K562 (cell line): ENCODE results near the gene MAD2L1. TPM values are rescaled to one million over a fixed set of nuclear protein-coding genes. Genes with fewer than 3 reads are reported as not detected.
A peak's percentile ranks its signal among the peaks of the same experiment; 100 is the strongest.

Experiments
- ATAC-seq: fragments of 200-7000 bp; cut with Tn5 transposase; 3 replicates; pipeline ENCODE4 v1.9.1; 2020; ENCODE audit warnings: moderate library complexity
- BruUV-seq: library from RNA; stranded (reverse); fragments of 400-500 nt; replicated peaks from 2 replicates; lab custom pipeline; 2021; lab: Mats Ljungman, UMichigan
- CTCF ChIA-PET: fragments of 300-600 bp; formaldehyde crosslinking; extraction: SDS; loops from one replicate; lab custom pipeline; 2021; ENCODE audit warnings: low intra/inter-chr PET ratio; lab: Yijun Ruan, JAX
- POLR2A ChIA-PET: fragments of 300-600, 350-650 bp; sonication (Branson Sonifier 250); formaldehyde crosslinking; extraction: SDS; loops from one replicate; lab custom pipeline; 2021; ENCODE audit warnings: antibody characterized with exemption, inconsistent platforms; lab: Yijun Ruan, JAX
- DNase-seq, 4 experiments: peaks; one replicate each; pipeline versions ENCODE4 v3.0.0 to v3.0.0-alpha.2; 2011 to 2018; ENCODE audit warnings: low spot score in 3 of 4, mixed read lengths in 3 of 4; ENCODE audit errors: extremely low read depth in 1 of 4
- FAIRE-seq: peaks from 2 replicates; lab custom pipeline; 2011; peaks lifted over from hg19 to GRCh38; lab: Jason Lieb, UNC
- H2AFZ ChIP-seq: 2 replicates; pipeline ENCODE4 v1.6.0; 2011; ENCODE audit warnings: low read depth, low read length, control low read depth, inconsistent platforms
- H3K27ac ChIP-seq: fragments of 200-600 bp; 3 replicates; pipeline ENCODE4 v1.8.0; 2011; ENCODE audit warnings: low read depth, mild to moderate bottlenecking, control low read depth, inconsistent platforms, low read length, moderate library complexity, mixed read lengths; ENCODE audit errors: extremely low read depth
- H3K27me3 ChIP-seq, 2 experiments: fragments of 300-600 bp in 1 of 2; 2 replicates in 1 of 2; 3 replicates in 1 of 2; pipeline versions ENCODE4 v1.6.0 to v1.8.0; 2011; ENCODE audit warnings: inconsistent platforms in 2 of 2, low read length in 2 of 2, mild to moderate bottlenecking in 1 of 2, mixed read lengths in 1 of 2, moderate library complexity in 1 of 2; ENCODE audit not compliant: control insufficient read depth in 2 of 2, insufficient read depth in 2 of 2
- H3K36me3 ChIP-seq: fragments of 300-600 bp; 3 replicates; pipeline ENCODE4 v1.8.0; 2011; ENCODE audit warnings: mild to moderate bottlenecking, low read length, inconsistent platforms; ENCODE audit not compliant: control insufficient read depth, insufficient read depth
- H3K4me1 ChIP-seq, 2 experiments: fragments of 200-600 bp in 1 of 2; replicated peaks in 1 of 2; 2 replicates in 1 of 2; 3 replicates in 1 of 2; pipeline versions ENCODE4 v1.5.1 to v1.8.0; 2011; ENCODE audit warnings: inconsistent platforms in 2 of 2, low read length in 2 of 2, mild to moderate bottlenecking in 1 of 2, mixed read lengths in 1 of 2, moderate library complexity in 1 of 2; ENCODE audit not compliant: control insufficient read depth in 2 of 2, insufficient read depth in 2 of 2
- H3K4me2 ChIP-seq: 2 replicates; pipeline ENCODE4 v1.6.1; 2011; ENCODE audit warnings: low read length, control low read depth, inconsistent platforms, mixed read lengths; ENCODE audit not compliant: insufficient read depth
- H3K4me3 ChIP-seq: fragments of 200-600 bp; sonication (generic), shearing (Covaris generic); 2 replicates; pipeline ENCODE4 v1.5.1; 2016; ENCODE audit warnings: control low read depth, inconsistent platforms
- H3K79me2 ChIP-seq: fragments of 200-600 bp; 3 replicates; pipeline ENCODE4 v1.8.0; 2011; ENCODE audit warnings: low read length, inconsistent platforms; ENCODE audit not compliant: control insufficient read depth, insufficient read depth
- H3K9ac ChIP-seq, 2 experiments: 2 replicates each; pipeline versions ENCODE4 v1.6.0 to v1.6.1; 2011; ENCODE audit warnings: low read depth in 2 of 2, low read length in 2 of 2, control low read depth in 1 of 2, inconsistent platforms in 1 of 2, mild to moderate bottlenecking in 1 of 2, mixed read lengths in 1 of 2; ENCODE audit not compliant: insufficient read depth in 1 of 2
- H3K9me1 ChIP-seq: one replicate; pipeline ENCODE4 v1.6.0; 2011; ENCODE audit warnings: inconsistent platforms, mild to moderate bottlenecking, low read length, moderate library complexity; ENCODE audit not compliant: control insufficient read depth, insufficient read depth
- H3K9me3 ChIP-seq: replicated peaks from 2 replicates; pipeline ENCODE4 v1.5.1; 2011; ENCODE audit warnings: low read depth, low read length, inconsistent platforms; ENCODE audit not compliant: control insufficient read depth, insufficient read depth
- H4K20me1 ChIP-seq: replicated peaks from 2 replicates; pipeline ENCODE4 v1.6.1; 2011; ENCODE audit warnings: low read length, inconsistent platforms, mixed read lengths; ENCODE audit not compliant: control insufficient read depth, insufficient read depth
- BRD9 ChIP-seq: fragments of 450-650 bp; IDR thresholded peaks from 2 replicates; pipeline ENCODE4 v1.6.1; 2018; ENCODE audit warnings: low read depth; ENCODE audit not compliant: partially characterized antibody
- CHAMP1 ChIP-seq: fragments of 450-650 bp; IDR thresholded peaks from 2 replicates; pipeline ENCODE4 v1.6.1; 2016; ENCODE audit warnings: mild to moderate bottlenecking
- E2F6 ChIP-seq, 2 experiments: IDR thresholded peaks; 2 replicates each; pipeline ENCODE4 v1.6.1; 2011; ENCODE audit warnings: borderline replicate concordance in 1 of 2, control low read depth in 1 of 2, low read depth in 1 of 2, low read length in 1 of 2, mild to moderate bottlenecking in 1 of 2, mixed read lengths in 1 of 2, moderate library complexity in 1 of 2; ENCODE audit not compliant: insufficient read depth in 1 of 2, insufficient read length in 1 of 2, poor library complexity in 1 of 2, severe bottlenecking in 1 of 2; ENCODE audit errors: extremely low read depth in 1 of 2
- ELF4 ChIP-seq: fragments of 450-650 bp; formaldehyde crosslinking; IDR thresholded peaks from 2 replicates; pipeline ENCODE4 v1.4.0; 2022; ENCODE audit warnings: missing genetic modification characterization
- JUN ChIP-seq, 2 experiments: sonication (generic) in 1 of 2; formaldehyde crosslinking in 1 of 2; IDR thresholded peaks; 2 replicates each; pipeline versions ENCODE4 v1.6.1 to v1.8.0; 2012 to 2022; ENCODE audit warnings: borderline replicate concordance in 2 of 2, mild to moderate bottlenecking in 2 of 2, improper control_type of control experiment in 1 of 2, low read depth in 1 of 2, low read length in 1 of 2, missing genetic modification reagents in 1 of 2
- MTA1 ChIP-seq: fragments of 450-650 bp; IDR thresholded peaks from 2 replicates; pipeline ENCODE4 v1.6.1; 2017; ENCODE audit warnings: borderline replicate concordance
- NFRKB ChIP-seq: fragments of 450-650 bp; IDR thresholded peaks from 2 replicates; pipeline ENCODE4 v1.6.1; 2016; ENCODE audit warnings: low read depth
- RBM17 ChIP-seq: fragments of 200-400 bp; formaldehyde crosslinking; IDR thresholded peaks from 2 replicates; pipeline ENCODE4 v1.6.1; 2017; ENCODE audit warnings: low read depth, mild to moderate bottlenecking, low read length, borderline replicate concordance
- SMC3 ChIP-seq: conservative IDR thresholded peaks from 2 replicates; pipeline ENCODE4 v1.6.1; 2011; ENCODE audit warnings: low read depth, low read length, improper control_type of control experiment; ENCODE audit not compliant: insufficient read depth
- STAG1 ChIP-seq: sonication (generic); formaldehyde crosslinking; IDR thresholded peaks from 2 replicates; pipeline ENCODE4 v1.5.0; 2020; ENCODE audit warnings: missing genetic modification reagents, borderline replicate concordance
- TAF1 ChIP-seq: IDR thresholded peaks from 2 replicates; pipeline ENCODE4 v1.6.1; 2011; ENCODE audit warnings: mild to moderate bottlenecking, low read length, moderate library complexity; ENCODE audit not compliant: insufficient read depth, control insufficient read depth, severe bottlenecking; ENCODE audit errors: extremely low read depth
- TAF15 ChIP-seq: fragments of 200-400 bp; formaldehyde crosslinking; IDR thresholded peaks from 2 replicates; pipeline ENCODE4 v1.6.1; 2017; ENCODE audit warnings: mild to moderate bottlenecking, low read depth, low read length, moderate library complexity
- ZBTB8A ChIP-seq: fragments of 450-650 bp; IDR thresholded peaks from 2 replicates; pipeline ENCODE4 v1.6.1; 2018; ENCODE audit warnings: mild to moderate bottlenecking, moderate library complexity; ENCODE audit not compliant: partially characterized antibody
- ZNF324 ChIP-seq: fragments of 250-450 bp; sonication (Bioruptor Pico); IDR thresholded peaks from 2 replicates; pipeline ENCODE4 v1.4.0; 2020; ENCODE audit warnings: mild to moderate bottlenecking
- ZNF436 ChIP-seq: fragments of 250-450, 450-650 bp; sonication (Bioruptor Pico); formaldehyde crosslinking; IDR thresholded peaks from 2 replicates; pipeline ENCODE4 v1.7.0; 2020; ENCODE audit warnings: mild to moderate bottlenecking
- ZNF583 ChIP-seq: fragments of 250-450 bp; sonication (Bioruptor Pico); IDR thresholded peaks from 2 replicates; pipeline ENCODE4 v1.4.0; 2020
- in situ Hi-C: fragments of 300-500 bp; cut with MboI; formaldehyde crosslinking; loops from 4 replicates; pipeline ENCODE4 v1.15.0; 2018; ENCODE audit warnings: inconsistent platforms, mixed read lengths
- intact Hi-C: fragments of 100-400 bp; cut with micrococcal nuclease; formaldehyde crosslinking; loops from 2 replicates; pipeline ENCODE4 v1.14.2; 2022
- polyA plus RNA-seq, 8 experiments: library from polyadenylated mRNA; depleted of rRNA in 4 of 8; stranded (reverse) in 5 of 8; unstranded in 3 of 8; fragments of >200 nt; fragmentation: Nextera tagmentation in 2 of 8; fragmentation: Illumina TruSeq in 1 of 8; extraction: Ambion mirVana in 2 of 8; extraction: Trizol in 1 of 8; gene quantifications; 2 replicates each; pipeline versions ENCODE4 v1.2.1 to v1.2.3, GENCODE V29; 2011 to 2014; ENCODE audit warnings: inconsistent platforms in 1 of 8, missing spikeins in 1 of 8
- total RNA-seq, 7 experiments: library from RNA; depleted of rRNA in 6 of 7; stranded (reverse); fragments of >200 nt in 6 of 7; fragmentation: Illumina TruSeq in 2 of 7; extraction: Trizol in 2 of 7; gene quantifications; 2 replicates each; pipeline versions ENCODE4 v1.2.1 to v1.2.3, GENCODE V29; 2011 to 2021; ENCODE audit warnings: low replicate concordance in 1 of 7
- TF ChIP-seq, protein P1 (sequence below): fragments of 450-650 bp; conservative IDR thresholded peaks from 2 replicates; pipeline ENCODE4 v1.6.1; 2016; ENCODE audit warnings: missing genetic modification characterization, low read depth, mild to moderate bottlenecking, missing compliant biosample characterization, moderate library complexity

Gene MAD2L1
- total and polyA plus RNA-seq, 9 of the 15 experiments (the other 6 are each of a cell fraction or from before 2014, with no cell fraction given) = 75.0 to 494 (median 129) TPM

DNA sequence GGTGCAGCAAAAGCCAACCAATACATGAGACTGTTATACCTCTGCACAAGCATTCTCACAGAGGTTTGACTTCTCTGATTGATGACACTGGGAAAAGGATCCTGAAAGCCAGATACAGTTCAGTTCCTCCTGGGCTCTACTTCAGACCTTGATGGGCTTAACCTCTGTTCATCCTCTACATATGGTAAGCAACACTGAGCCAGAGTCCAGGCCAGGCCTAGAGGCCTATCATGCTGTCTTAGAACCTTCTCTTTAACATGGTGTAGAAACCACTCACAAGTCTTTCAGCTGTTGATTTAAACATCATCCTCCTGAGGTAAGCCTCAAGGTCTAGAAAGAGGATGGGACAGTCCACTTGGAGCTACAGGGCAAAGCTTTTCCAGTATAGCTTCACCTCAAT is 9.2 kb downstream of the MAD2L1 start:
- Histone ChIP-seq H3K79me2 (peaks cover 23% of the 10 kb centered on the region), H3K36me3 (peaks cover 67% of the 10 kb centered on the region), H3K27me3 (no peaks in the 10 kb centered on the region), H2AFZ (no peak overlapping the region), H3K9me3 (no peaks in the 10 kb centered on the region), H3K27ac (no peak overlapping the region), H4K20me1 (no peaks in the 10 kb centered on the region), H3K9ac (no peak overlapping the region), H3K9me1 (no peaks in the 10 kb centered on the region), H3K4me1 (no peaks in the 10 kb centered on the region; a peak in 1 of 5 replicates), H3K4me2 (no peak overlapping the region), H3K4me3 (no peak overlapping the region)
- ATAC-seq (peak; percentile 46), DNase-seq (no peak), FAIRE-seq (no peak)
- no TSS peak for BruUV-seq
- ChIA-PET CTCF (no interaction called here), POLR2A (interaction anchor here (1.5 kb wide), 1 partner anchor 9 kb away, joined by 4 read pairs; the partner anchor contains the start of gene MAD2L1)
- in situ Hi-C loops = loop anchor here (10.0 kb wide), 2 partner anchors 433 to 743 kb away; partner anchors contain the start of gene PDE5A
- intact Hi-C loops = no loop called here
- TF ChIP-seq TAF15 = no peak
- TF ChIP-seq TAF1 = no peak
- TF ChIP-seq SMC3 = no peak
- no peak for TF ChIP-seq ELF4 (CRISPR knock-in tag)
- TF ChIP-seq MTA1 = no peak
- TF ChIP-seq STAG1 (CRISPR knock-in tag) = no peak
- no peak for TF ChIP-seq ZNF324 (CRISPR knock-in tag)
- no peak for TF ChIP-seq JUN (IDR thresholded peaks at IDR 0.05; ENCODE audit: borderline replicate concordance, low read depth, low read length)
- TF ChIP-seq JUN (CRISPR knock-in tag; IDR thresholded peaks at IDR 0.05; ENCODE audit: borderline replicate concordance) = no peak
- no peak for TF ChIP-seq E2F6 (IDR thresholded peaks at IDR 0.05; ENCODE audit: borderline replicate concordance in 1 of 2, extremely low read depth in 1 of 2, insufficient read depth in 1 of 2, insufficient read length in 1 of 2, low read depth in 1 of 2, low read length in 1 of 2, poor library complexity in 1 of 2, severe bottlenecking in 1 of 2)
- TF ChIP-seq ZNF583 (CRISPR knock-in tag) = no peak
- TF ChIP-seq CHAMP1 = no peak
- no peak for TF ChIP-seq RBM17
- TF ChIP-seq ZNF436 (CRISPR knock-in tag) = no peak
- no peak for TF ChIP-seq ZBTB8A
- no peak for TF ChIP-seq BRD9
- TF ChIP-seq NFRKB = no peak
- TF ChIP-seq, protein P1, sequence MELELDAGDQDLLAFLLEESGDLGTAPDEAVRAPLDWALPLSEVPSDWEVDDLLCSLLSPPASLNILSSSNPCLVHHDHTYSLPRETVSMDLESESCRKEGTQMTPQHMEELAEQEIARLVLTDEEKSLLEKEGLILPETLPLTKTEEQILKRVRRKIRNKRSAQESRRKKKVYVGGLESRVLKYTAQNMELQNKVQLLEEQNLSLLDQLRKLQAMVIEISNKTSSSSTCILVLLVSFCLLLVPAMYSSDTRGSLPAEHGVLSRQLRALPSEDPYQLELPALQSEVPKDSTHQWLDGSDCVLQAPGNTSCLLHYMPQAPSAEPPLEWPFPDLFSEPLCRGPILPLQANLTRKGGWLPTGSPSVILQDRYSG (tag) = no peak
